ENCODE data around the gene TEC. TPM values are rescaled to one million over a fixed set of nuclear protein-coding genes. Genes with fewer than 3 reads are reported as not detected.

The TEC gene
- total and polyA plus RNA-seq, 8 donors: 0.81 to 7.0 (median 2.0) TPM

DNA sequence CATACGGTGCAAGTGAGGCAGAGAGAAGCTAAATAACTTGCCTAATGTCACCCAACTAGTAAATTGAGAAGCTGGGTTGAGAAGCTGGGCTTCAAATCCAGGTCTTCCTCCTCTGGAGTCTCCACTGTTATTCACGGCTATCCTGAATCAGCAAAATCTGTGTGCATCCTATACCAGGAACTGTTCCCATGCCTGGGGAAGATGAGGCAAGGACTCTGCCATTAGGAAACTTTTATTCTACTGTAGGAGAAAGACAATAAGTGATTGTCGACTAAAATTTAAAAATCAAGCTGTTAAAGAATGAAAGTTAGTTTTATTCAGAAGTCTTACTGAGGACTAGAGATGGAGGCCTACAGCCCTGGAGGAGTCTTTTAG, 872 bp upstream of the TEC start:
- intact Hi-C loops (cut with DNase I; ENCODE audit: low total_unique reads): no loop called here
- H3K4me1 ChIP-seq: peaks cover 0 to 18% (median 17%) of the 10 kb centered on the region in 4 donors
- no peaks in the 10 kb centered on the region for H3K27me3 ChIP-seq
- H3K36me3 ChIP-seq: no peaks in the 10 kb centered on the region
- peak overlapping the region; percentile 72 to 91 (median 82) for H3K4me3 ChIP-seq
- 59 to 72% (median 68%) methylated on average over 3 of the region's 3 CpGs for WGBS, 5 donors
- TF ChIP-seq EP300 (IDR thresholded peaks at IDR 0.05) (no peak), POLR2A (IDR thresholded peaks at IDR 0.05) (no peak), POLR2AphosphoS5 (IDR thresholded peaks at IDR 0.05) (no peak)
- TF ChIP-seq, protein P1, sequence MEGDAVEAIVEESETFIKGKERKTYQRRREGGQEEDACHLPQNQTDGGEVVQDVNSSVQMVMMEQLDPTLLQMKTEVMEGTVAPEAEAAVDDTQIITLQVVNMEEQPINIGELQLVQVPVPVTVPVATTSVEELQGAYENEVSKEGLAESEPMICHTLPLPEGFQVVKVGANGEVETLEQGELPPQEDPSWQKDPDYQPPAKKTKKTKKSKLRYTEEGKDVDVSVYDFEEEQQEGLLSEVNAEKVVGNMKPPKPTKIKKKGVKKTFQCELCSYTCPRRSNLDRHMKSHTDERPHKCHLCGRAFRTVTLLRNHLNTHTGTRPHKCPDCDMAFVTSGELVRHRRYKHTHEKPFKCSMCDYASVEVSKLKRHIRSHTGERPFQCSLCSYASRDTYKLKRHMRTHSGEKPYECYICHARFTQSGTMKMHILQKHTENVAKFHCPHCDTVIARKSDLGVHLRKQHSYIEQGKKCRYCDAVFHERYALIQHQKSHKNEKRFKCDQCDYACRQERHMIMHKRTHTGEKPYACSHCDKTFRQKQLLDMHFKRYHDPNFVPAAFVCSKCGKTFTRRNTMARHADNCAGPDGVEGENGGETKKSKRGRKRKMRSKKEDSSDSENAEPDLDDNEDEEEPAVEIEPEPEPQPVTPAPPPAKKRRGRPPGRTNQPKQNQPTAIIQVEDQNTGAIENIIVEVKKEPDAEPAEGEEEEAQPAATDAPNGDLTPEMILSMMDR (IDR thresholded peaks at IDR 0.05): no peak
- H3K9me3 ChIP-seq: no peaks in the 10 kb centered on the region
- peak overlapping the region in 4 of 5 donors; percentile 89 to 91 (median 90) for H3K27ac ChIP-seq
- DNase-seq: no peak

DNA sequence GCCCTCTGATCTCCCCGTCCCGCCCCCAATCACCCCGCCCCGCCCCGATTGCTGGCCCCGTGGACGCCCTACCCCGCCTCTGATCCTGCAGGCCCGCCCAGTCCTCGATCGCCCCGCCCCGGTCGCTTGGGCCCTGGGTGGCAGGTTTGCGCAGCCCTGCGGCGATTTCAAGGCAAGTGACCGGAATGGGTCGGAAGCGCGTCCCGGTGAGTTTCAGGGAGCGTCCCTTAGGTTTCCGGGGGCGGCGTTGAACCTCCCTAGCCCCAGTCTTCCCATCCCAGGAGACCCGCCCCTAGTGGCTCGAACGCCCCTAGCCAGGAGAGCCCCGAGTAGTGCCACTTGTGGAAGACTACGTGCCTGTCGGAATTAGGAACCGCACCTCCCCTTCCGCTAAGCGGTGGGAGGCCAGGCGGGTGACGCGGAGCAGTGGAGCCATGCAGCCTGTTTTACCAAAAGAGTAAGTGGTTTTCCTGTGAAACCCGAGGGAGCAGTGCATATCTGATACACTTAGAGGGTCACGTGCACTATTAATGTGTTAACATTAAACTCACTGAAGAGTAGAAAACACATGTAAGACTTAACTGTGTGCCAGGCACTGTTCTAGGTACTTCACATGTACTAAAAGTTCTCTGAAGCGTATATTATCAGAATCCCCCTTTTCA, 354 bp upstream of the TEC start:
- Histone ChIP-seq H3K27me3 (no peaks in the 10 kb centered on the region), H3K4me1 (peaks cover 0 to 18% (median 17%) of the 10 kb centered on the region in 4 donors), H3K27ac (peak overlapping the region; percentile 28 to 91 (median 90)), H3K9me3 (no peaks in the 10 kb centered on the region), H3K4me3 (peak overlapping the region; percentile 72 to 91 (median 82)), H3K36me3 (no peaks in the 10 kb centered on the region)
- DNase-seq: peak; percentile 96
- intact Hi-C loops (cut with DNase I; ENCODE audit: low total_unique reads): no loop called here
- TF ChIP-seq POLR2A (IDR thresholded peaks at IDR 0.05): no peak
- TF ChIP-seq POLR2AphosphoS5 (IDR thresholded peaks at IDR 0.05): peak in 1 of 3 donors; percentile 50
- TF ChIP-seq, protein P1 (IDR thresholded peaks at IDR 0.05): peak in 2 of 7 experiments; percentile 33 to 40
- 2 to 6% (median 3%) methylated on average over 16 to 40 of the region's 41 CpGs for WGBS, 5 donors

DNA sequence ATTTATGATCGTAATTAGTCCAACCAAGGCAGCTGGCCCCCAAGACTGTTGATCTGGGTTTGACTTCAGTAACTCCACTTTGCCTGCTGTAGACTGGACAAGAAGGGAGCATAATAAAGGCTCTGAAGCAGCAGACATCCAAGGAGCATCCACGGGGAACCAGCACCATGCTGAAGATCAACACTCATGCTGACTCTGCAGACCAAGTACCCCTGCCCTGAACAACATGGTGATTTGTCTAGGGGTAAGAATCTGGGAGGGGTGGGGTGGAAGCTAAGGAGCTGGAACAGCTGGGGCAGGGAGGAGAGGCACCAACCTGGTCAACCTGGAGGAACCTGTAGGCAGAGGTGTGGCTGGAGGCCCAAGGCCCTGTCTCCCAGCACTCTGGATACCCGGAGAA, 2.1 kb downstream of the TEC start:
- intact Hi-C loops (cut with DNase I; ENCODE audit: low total_unique reads): no loop called here
- Histone ChIP-seq H3K9me3 (no peaks in the 10 kb centered on the region), H3K4me1 (peaks cover 0 to 18% (median 17%) of the 10 kb centered on the region in 4 donors), H3K4me3 (no peak overlapping the region), H3K27ac (no peak overlapping the region), H3K27me3 (no peaks in the 10 kb centered on the region), H3K36me3 (no peaks in the 10 kb centered on the region)
- WGBS, 5 donors: 67 to 96% (median 88%) methylated on average over 3 of the region's 3 CpGs
- DNase-seq: no peak
- TF ChIP-seq EP300 (IDR thresholded peaks at IDR 0.05) (no peak), POLR2AphosphoS5 (IDR thresholded peaks at IDR 0.05) (no peak), POLR2A (IDR thresholded peaks at IDR 0.05) (no peak)
- TF ChIP-seq, protein P1 (IDR thresholded peaks at IDR 0.05): no peak

GRCh38 chr4:48266781-48267180, 2.9 kb downstream of the TEC start:
- intact Hi-C loops (cut with DNase I; ENCODE audit: low total_unique reads): no loop called here
- Histone ChIP-seq H3K27ac (no peak overlapping the region), H3K9me3 (no peaks in the 10 kb centered on the region), H3K36me3 (no peaks in the 10 kb centered on the region), H3K4me1 (peaks cover 0 to 18% (median 17%) of the 10 kb centered on the region in 4 donors), H3K4me3 (no peak overlapping the region), H3K27me3 (no peaks in the 10 kb centered on the region)
- TF ChIP-seq POLR2A (IDR thresholded peaks at IDR 0.05) (no peak), POLR2AphosphoS5 (IDR thresholded peaks at IDR 0.05) (no peak), EP300 (IDR thresholded peaks at IDR 0.05) (no peak)
- TF ChIP-seq, protein P1 (IDR thresholded peaks at IDR 0.05): no peak
- DNase-seq: no peak
- 78 to 93% (median 89%) methylated on average over 4 of the region's 4 CpGs for WGBS, 5 donors
